ENCODE measurements around the gene SSU72.
"Not testable (repeated sequence)": the region's sequence is repeated elsewhere in the genome, so short reads cannot be mapped to it uniquely, and the experiment has no call there.

SSU72 gene

DNA sequence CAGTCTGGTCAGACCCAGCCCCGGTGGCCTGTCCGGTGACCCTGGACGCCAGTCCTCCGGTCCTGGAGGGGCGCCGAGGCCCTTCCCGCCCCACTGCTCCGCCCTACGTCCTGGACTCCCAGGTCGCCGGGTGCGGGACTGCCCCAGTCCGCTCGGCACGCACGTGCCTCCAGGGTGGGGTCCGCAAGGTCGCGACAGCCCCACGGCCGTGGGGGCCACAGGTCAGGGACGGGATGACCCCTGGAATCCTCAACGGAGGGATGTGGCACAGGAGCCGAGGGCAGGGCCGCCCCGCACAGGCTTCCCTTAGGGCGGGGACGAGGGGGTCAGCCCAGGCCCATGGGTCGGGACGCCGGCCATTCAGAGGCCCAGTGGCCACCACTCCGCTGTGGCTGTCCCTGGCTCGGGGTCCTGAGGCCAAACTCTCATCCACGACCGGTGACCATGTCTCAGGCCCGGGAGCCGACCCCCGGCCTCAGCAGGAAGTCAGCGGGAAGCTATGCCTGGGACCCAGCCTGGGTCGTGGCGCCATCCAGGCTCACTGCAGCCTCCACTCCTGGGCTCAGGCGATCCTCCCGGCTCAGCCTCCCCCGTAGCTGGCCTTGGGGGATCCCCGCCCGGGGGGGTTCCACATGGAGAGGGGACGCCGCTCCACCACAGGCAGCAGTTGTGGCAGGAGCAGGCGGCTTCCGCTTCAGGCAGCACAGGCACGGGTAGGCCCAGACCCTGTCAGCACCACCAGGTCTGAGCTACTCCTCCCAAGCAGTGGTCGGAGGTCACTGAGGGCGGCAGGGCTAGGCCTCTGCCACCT is 33.6 kb downstream of the SSU72 start:
- DNase-seq (ENCODE audit: low spot score) = no peak

- no peak for DNase-seq (ENCODE audit: low spot score)
These were observed 34.4 kb downstream of the SSU72 start, which contains the start of gene TMEM240 for GRCh38 chr1:1540090-1540817. TMEM240 (minus strand) TSS chr1:1540624; CDS start chr1:1540346, 278 bp downstream.

DNA sequence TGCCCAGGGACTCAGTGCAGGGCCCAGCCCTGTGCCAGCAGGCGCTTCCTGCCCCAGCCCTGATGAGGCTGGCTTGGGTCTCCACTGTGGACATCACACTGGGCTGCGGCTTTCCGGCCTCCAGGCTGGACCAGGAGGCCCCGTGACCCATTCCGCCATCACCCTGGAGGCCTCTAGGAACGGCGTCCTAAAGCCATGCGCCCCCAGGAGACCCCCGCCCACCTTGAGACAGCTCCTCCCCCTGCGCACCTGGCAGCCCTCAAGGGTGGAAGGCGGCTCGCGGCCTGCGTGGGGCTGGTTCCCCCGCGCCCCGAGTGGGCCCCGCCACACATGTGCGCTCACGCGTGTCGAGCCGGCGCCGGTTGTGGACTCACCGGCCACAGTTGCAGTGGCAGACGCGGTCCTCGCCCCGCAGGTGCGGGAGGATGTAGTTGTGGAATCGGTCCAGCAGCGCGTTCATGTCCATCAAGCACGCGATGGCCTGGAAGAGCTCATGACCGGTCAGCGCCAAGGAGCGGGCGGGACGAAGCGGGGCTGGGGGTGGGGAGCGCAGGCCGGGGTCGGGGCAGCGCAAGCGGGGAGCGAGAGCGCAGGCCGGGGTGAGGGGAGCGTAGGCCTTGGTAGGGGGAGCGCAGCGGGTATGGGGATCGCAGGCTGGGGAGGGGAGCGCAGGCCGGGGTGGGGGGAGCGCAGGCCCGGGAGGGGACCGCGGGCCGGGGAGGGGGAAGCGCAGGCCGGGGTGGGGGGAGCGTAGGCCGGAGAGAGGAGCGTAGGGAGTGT is 35.2 kb downstream of the SSU72 start:
- no peak for DNase-seq (ENCODE audit: low spot score)

- no peak for DNase-seq (ENCODE audit: low spot score)
These were observed 35.7 kb downstream of the SSU72 start for GRCh38 chr1:1538989-1539309.

DNA sequence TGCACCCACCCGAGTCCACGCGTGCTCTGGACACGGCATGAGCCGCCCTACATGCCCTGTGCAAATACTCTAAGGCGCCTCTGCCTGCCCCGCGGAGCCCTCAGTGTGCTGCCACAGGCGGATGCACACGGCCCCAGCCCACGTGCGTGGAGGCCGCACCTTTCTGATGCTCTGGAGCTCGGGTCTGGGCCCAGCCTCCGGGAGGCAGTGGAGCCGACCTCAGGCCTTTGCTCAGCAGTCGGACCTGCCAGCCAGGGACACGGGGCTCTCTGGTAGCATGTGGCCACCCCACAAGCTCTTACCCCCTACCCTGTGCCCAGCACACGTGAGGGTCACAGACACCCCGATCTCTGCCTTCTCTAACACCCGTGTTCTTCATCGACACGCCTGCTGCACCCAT is 36.3 kb downstream of the SSU72 start:
- DNase-seq (ENCODE audit: low spot score) = no peak

DNA sequence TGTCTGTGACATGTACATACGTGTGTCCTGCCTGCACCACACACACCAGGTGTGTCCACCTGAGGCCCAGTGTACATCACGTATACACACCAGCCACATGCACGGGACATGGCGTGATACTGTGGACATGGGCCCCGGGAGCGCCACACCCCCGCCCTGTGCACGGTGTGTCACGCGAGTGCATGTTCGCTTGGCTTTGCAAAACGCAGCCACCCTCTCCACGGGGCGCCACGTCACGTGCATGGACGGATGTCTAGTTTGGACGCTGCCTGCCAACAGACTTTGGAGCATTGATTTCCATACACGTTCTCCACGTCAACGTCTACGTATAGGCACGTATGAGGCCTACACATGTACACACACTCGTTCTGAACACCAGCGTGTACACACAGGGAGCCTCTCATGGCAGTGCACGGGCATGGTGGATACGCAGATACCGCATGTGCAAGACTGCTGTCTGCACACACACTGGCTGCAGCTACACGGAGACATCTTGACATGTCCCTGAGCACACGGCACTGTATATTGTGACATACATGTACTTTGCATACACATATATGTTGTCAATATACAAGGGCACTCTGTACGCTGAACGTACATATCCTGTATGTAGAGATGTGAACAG is 36.9 kb downstream of the SSU72 start:
- DNase-seq (ENCODE audit: low spot score) = no peak

DNA sequence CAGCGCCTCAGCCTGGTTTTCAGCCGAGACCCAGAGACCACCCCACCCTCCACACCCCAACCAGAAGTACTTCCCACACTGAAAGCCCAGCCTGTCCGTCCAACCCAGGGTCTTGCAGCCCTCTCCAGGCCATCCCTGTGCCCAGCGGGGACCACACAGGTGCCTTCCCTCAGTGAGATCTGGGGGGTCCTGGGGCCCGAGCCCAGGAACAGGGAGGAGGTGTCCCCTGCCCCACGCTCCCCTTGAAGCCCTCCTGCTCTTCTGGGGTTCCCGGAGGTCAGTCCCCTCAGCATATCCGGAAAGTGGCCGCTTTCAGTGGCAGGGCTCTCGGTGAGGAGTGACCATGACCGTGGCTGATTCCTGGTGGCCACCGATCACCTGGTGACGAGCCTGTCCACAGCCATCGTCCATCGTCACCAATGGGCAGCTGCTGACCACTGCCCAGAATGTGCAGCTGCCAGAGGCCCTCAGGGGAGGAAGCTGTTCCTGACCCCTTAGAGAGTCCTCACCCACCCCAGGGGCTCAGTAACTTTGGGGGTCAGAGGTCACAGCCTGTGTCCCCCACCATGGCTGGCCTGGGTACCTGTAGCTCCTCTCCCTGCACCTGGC is 37.6 kb downstream of the SSU72 start:
- DNase-seq (ENCODE audit: low spot score) = no peak

- no peak for DNase-seq (ENCODE audit: low spot score)
These were observed 38.4 kb downstream of the SSU72 start for GRCh38 chr1:1536019-1536937.

DNA sequence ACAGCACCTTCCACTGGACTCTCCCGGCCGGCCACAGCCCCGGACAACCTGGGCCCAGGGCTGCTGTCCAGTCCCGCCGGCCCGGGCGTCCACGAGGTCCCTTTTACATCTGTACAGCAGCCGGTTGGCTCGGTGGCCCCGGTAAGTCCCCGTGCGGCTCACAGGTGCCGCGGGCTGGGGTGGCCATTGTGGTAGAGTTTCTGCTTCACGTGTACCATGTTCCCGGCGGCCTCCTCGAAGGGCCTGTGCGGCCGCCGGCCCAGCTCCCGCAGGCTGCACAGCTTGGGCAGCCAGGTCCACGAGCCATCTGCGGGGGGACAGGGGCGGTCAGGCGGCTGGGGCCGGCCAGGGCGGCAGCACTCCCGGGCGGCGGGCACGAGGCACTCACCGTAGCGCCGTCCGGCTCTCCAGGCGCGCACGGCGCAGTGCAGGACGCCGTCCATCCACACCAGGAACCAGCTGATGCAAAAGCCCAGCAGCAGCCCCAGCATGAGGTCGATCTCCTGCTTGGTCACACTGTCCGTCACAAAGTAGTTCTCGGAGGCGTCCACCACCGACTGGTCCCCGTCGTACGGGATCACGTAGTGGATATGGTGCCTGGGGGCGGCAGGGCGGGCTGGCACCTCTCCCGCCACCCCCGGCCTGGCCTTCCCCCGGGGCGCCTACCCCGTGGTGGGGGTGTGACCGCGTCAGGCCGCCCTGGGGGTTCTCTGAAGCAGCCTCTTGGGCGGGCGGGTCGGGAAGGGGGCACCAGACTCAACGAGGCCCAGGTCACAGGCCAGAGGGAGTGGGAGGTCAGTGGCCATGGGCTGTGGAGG is 39.3 kb downstream of the SSU72 start:
- DNase-seq (ENCODE audit: low spot score) = no peak

DNA sequence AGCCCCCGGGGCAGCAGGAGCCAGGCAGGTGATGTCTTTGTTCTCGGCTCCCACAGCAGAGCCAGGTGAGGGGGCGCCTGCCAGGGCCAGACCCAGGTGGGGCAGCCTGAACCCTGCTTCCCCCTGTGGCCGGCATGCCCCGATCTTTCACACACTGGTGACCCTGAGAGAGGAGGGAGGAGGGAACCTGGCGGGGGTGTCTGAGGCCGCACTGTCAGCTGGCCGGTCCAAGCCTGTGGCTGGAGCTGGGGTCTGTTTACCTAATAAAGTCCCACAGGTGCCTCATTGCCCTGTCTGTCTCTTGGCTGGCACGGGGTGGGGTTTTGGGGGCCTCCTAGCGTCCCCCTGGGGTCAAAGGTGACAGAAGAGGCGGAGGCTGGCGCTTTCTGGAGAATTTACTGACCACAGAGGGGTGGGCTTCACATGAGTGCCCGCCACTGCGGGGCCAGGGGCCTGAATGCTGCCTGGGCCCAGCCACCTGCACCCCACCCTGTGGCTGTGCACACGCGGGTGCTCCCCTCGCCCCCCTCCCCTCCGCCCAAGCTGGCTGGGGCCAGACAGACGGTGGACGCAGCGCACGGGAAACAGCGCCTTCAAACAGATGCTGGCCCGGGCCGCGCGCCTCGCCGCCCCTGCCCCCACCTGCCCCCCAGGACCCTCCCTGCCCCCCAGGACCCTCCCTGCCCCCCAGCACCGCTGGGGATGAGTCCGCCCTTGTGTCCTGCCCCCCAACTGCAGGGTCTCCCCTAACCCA is 40.1 kb downstream of the SSU72 start:
- no peak for DNase-seq (ENCODE audit: low spot score)

GRCh38 chr1:1533894-1534291 is 40.8 kb downstream of the SSU72 start:
- DNase-seq (ENCODE audit: low spot score) = not testable (repeated sequence)

- DNase-seq (ENCODE audit: low spot score) = not testable (repeated sequence)
These were observed 41.3 kb downstream of the SSU72 start for GRCh38 chr1:1533176-1533893.

DNA sequence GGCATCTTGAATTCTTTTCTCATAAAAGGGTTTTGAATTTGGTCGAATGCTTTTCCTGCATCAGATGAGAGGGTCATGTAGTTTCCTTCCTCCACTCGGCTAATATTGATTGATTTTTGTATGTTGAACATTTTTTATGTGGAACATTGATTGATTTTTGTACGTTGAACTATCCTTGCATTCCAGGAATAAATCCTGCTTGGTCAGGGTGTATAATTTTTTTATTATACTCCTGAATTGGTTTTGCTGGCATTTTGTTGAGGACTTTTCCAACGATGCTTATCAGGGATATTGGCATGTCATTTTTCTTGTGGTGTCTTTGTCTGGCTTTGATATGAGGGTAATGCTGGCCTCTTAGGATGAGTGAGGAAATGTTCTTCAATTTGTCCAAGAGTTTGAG is 42.7 kb downstream of the SSU72 start:
- DNase-seq (ENCODE audit: low spot score) = no peak

DNA sequence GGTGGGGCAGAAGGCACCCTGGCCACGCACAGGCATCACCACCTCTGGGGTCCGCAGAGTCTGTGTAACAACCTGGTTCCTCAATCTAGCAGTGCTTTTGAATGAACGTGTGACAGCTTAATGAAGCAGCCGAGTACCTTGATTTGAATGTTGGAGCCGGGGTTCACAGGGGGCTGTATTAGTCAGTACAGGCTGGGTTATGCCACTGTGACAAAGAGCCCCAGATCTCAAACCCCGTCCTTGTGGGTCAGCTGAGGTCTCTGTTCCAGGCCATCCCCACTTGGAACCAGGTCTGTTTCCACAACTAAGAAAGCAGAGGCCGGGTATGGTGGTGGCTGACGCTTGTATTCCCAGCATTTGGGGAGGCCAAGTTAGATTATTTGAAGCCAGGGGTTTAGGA is 44.7 kb downstream of the SSU72 start:
- no peak for DNase-seq (ENCODE audit: low spot score)

DNA sequence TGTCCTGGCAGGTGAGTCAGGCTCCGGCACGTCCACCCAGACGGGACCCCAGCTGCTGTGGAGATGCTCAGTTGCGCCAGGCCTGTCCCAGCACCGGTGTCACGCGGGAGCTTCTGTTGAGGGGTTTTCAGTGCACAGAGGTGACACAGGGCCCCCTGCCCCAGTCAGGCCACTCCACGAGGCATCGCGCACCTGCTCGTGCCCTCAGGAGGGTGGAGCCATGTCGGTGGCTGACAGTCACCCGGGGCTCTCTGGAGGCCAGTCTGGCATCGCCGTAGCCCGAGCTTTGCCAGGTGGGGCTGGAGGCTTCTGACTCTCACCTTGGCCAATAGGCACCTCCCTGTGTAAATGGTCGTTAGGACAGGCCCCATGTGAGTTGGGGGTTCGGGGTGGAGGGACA is 45.3 kb downstream of the SSU72 start:
- DNase-seq (ENCODE audit: low spot score) = no peak

DNA sequence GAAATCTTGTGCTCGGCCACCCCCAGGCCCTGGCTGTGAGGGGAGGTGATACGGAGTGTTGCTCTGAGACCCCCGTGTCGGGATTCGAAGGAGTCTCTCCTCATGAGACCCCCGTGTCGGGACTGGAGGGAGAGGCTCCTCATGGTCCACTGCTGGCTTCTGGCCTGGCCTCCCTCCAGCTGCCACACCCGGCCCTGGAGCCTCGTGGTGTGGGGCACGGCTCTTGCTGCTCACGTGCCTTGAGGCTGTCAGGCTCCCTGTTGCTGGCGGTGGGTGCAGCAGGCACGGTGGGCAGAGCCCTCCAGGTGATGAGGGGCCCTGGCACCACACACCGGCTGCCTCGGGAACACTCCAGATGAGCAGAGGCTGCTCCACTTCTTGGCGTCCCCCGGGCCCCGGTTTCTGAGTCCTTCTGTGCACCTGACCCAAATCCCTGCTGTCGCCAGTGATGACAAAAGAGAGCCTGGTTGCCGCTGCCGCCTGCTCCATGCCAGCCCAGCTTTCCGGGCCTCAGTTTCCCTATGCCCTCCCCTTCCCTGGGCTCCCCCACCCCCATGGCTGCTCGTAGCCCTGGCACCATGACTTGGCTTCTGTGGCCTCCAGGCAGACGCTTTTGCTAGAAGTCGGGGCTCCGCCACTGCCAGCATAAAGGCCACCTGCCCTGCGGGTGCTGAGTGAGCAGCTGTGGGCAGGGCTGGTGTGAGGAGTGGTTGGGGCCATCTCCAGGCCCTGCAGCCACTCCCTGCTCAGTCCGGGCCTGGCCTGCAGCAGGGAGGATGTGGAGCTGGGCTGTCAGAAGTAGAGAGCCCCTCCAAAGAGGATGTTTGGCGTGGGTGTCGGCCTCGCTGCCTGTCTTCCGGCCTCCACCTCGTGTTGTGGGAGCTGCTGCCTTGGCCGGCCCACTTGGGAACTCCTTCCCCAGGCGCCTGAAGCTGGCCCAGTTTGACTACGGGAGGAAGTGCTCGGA is 46.1 kb downstream of the SSU72 start:
- DNase-seq (ENCODE audit: low spot score) = no peak

- DNase-seq (ENCODE audit: low spot score) = no peak
These were observed 47.4 kb downstream of the SSU72 start for GRCh38 chr1:1527092-1527816.

Measured in hematopoietic multipotent progenitor cell treated with erythropoietin and hydrocortisone succinate and interleukin-3 and kit ligand, for 15 days (in vitro differentiated cells).